Measurements from ENCODE around the gene ALLC. TPM values are rescaled to one million over a fixed set of nuclear protein-coding genes. Genes with fewer than 3 reads are reported as not detected.

Gene ALLC
- total and polyA plus RNA-seq, 2 donors (not counting 1 experiment from before 2014, with no cell fraction given), result not detected

DNA sequence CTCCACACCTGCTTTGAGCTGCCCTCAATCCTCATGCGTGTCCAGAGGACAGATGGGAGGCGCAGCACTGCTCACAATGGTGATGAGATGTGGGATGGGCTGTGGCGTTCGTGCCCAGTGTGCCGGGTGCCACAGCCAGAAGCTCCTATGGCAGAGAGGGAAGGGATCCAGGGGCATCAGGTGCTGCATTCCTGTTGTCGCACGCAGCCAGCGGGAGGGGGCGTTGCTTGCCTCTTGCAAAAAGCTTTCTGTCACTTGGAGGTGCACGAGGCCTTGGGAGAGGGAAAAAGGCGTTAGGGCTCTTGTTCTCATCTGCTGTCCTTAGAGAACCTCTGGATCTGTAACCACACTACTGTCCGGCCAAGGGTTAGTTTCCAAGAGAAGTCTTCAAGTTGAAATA lies 29.2 kb upstream of the ALLC start:
- Histone ChIP-seq H3K36me3 (replicated peaks in 1 of 2; ENCODE audit: control extremely low read depth in 1 of 2, control insufficient read depth in 1 of 2, extremely low read depth in 1 of 2, insufficient read depth in 2 of 2, low read length in 1 of 2) (no peaks in the 10 kb centered on the region), H3K4me3 (ENCODE audit: control extremely low read depth in 1 of 5, extremely low read depth in 1 of 5, insufficient read depth in 1 of 5, low read depth in 2 of 5, low read length in 4 of 5) (no peak overlapping the region), H3K27me3 (replicated peaks in 1 of 4; ENCODE audit: control extremely low read depth in 1 of 4, control insufficient read depth in 3 of 4, insufficient read depth in 4 of 4, low read length in 3 of 4) (peaks cover 0 to 5% (median 0%) of the 10 kb centered on the region in 4 experiments), H3K27ac (ENCODE audit: low read length in 2 of 2) (no peak overlapping the region), H3K9me3 (ENCODE audit: control extremely low read depth in 1 of 3, control insufficient read depth in 2 of 3, insufficient read depth in 1 of 3, low read length in 2 of 3) (peaks cover 0 to 6% (median 0%) of the 10 kb centered on the region in 3 donors), H3K9ac (ENCODE audit: low read length) (no peak overlapping the region), H3K79me2 (ENCODE audit: control insufficient read depth, insufficient read depth, low read length) (no peaks in the 10 kb centered on the region), H2AFZ (ENCODE audit: insufficient read depth, low read depth, low read length, poor library complexity, severe bottlenecking) (no peak overlapping the region), H3K4me1 (ENCODE audit: control insufficient read depth in 2 of 2, insufficient read depth in 2 of 2, low read length in 2 of 2) (no peaks in the 10 kb centered on the region), H3K4me2 (replicated peaks; ENCODE audit: low read depth, low read length, poor library complexity, severe bottlenecking) (no peak overlapping the region), H4K20me1 (ENCODE audit: control insufficient read depth, insufficient read depth, low read length, poor library complexity, severe bottlenecking) (no peaks in the 10 kb centered on the region)
- ATAC-seq (ENCODE audit: low read depth), result no peak
- CTCF ChIA-PET, result interaction anchor here (1.2 kb wide), 1 partner anchor 23 kb away, joined by 3 read pairs; no protein-coding TSS in a partner anchor
- Mint-ChIP-seq H3K27me3 (peaks cover 6% of the 10 kb centered on the region), H3K9me3 (ENCODE audit: insufficient read depth) (no peaks in the 10 kb centered on the region), H3K27ac (no peak overlapping the region), H3K4me3 (no peak overlapping the region), H3K4me1 (no peaks in the 10 kb centered on the region)
- intact Hi-C loops (cut with micrococcal nuclease), result no loop called here
- POLR2A ChIA-PET, result interaction anchor here (0.6 kb wide), 1 partner anchor 54 kb away, joined by 6 read pairs; no protein-coding TSS in a partner anchor
- WGBS (ENCODE audit: insufficient coverage), result 59% methylated on average over 11 of the region's 12 CpGs
- DNase-seq, result no peak
- TF ChIP-seq, protein P1, sequence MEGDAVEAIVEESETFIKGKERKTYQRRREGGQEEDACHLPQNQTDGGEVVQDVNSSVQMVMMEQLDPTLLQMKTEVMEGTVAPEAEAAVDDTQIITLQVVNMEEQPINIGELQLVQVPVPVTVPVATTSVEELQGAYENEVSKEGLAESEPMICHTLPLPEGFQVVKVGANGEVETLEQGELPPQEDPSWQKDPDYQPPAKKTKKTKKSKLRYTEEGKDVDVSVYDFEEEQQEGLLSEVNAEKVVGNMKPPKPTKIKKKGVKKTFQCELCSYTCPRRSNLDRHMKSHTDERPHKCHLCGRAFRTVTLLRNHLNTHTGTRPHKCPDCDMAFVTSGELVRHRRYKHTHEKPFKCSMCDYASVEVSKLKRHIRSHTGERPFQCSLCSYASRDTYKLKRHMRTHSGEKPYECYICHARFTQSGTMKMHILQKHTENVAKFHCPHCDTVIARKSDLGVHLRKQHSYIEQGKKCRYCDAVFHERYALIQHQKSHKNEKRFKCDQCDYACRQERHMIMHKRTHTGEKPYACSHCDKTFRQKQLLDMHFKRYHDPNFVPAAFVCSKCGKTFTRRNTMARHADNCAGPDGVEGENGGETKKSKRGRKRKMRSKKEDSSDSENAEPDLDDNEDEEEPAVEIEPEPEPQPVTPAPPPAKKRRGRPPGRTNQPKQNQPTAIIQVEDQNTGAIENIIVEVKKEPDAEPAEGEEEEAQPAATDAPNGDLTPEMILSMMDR (IDR thresholded peaks at IDR 0.05), result no peak
- no peak for TF ChIP-seq EZH2 (IDR thresholded peaks at IDR 0.05; ENCODE audit: borderline replicate concordance, insufficient read depth, low read depth, low read length, poor library complexity, severe bottlenecking)

DNA sequence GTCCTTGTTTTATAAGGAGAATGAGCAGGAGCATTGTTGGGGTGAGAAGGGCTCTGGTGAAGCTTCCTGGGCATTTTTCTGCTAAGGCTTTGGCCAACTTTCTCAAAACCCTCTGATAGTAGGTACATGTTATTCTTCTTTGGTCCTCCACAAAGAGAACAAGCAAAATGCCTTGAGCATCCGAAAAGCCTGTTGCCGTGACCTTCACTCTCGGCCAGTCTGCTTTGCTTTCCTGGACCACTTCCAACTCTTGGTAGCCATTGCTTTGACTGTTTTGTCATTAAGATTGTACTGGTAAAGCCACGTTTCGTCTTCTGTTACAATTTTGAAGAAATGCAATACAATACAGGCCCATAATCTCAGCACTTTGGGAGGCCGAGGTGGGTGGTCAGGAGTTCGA lies 27.4 kb upstream of the ALLC start:
- Histone ChIP-seq H3K4me3 (ENCODE audit: control extremely low read depth in 1 of 5, extremely low read depth in 1 of 5, insufficient read depth in 1 of 5, low read depth in 2 of 5, low read length in 4 of 5) (no peak overlapping the region), H4K20me1 (ENCODE audit: control insufficient read depth, insufficient read depth, low read length, poor library complexity, severe bottlenecking) (no peaks in the 10 kb centered on the region), H3K4me1 (ENCODE audit: control insufficient read depth in 2 of 2, insufficient read depth in 2 of 2, low read length in 2 of 2) (no peaks in the 10 kb centered on the region), H3K27ac (ENCODE audit: low read length in 2 of 2) (no peak overlapping the region), H3K27me3 (replicated peaks in 1 of 4; ENCODE audit: control extremely low read depth in 1 of 4, control insufficient read depth in 3 of 4, insufficient read depth in 4 of 4, low read length in 3 of 4) (no peaks in the 10 kb centered on the region), H2AFZ (ENCODE audit: insufficient read depth, low read depth, low read length, poor library complexity, severe bottlenecking) (no peak overlapping the region), H3K79me2 (ENCODE audit: control insufficient read depth, insufficient read depth, low read length) (no peaks in the 10 kb centered on the region), H3K36me3 (replicated peaks in 1 of 2; ENCODE audit: control extremely low read depth in 1 of 2, control insufficient read depth in 1 of 2, extremely low read depth in 1 of 2, insufficient read depth in 2 of 2, low read length in 1 of 2) (no peaks in the 10 kb centered on the region), H3K9me3 (ENCODE audit: control extremely low read depth in 1 of 3, control insufficient read depth in 2 of 3, insufficient read depth in 1 of 3, low read length in 2 of 3) (peaks cover 0 to 3% (median 0%) of the 10 kb centered on the region in 3 donors), H3K4me2 (replicated peaks; ENCODE audit: low read depth, low read length, poor library complexity, severe bottlenecking) (no peak overlapping the region), H3K9ac (ENCODE audit: low read length) (no peak overlapping the region)
- Mint-ChIP-seq H3K27ac (no peak overlapping the region), H3K4me3 (no peak overlapping the region), H3K27me3 (peaks cover 7% of the 10 kb centered on the region), H3K9me3 (ENCODE audit: insufficient read depth) (no peaks in the 10 kb centered on the region), H3K4me1 (no peaks in the 10 kb centered on the region)
- CTCF ChIA-PET, result no interaction called here
- DNase-seq (no peak), ATAC-seq (ENCODE audit: low read depth) (no peak)
- POLR2A ChIA-PET, result no interaction called here
- TF ChIP-seq, protein P1 (IDR thresholded peaks at IDR 0.05), result no peak
- no peak for TF ChIP-seq EZH2 (IDR thresholded peaks at IDR 0.05; ENCODE audit: borderline replicate concordance, insufficient read depth, low read depth, low read length, poor library complexity, severe bottlenecking)
- intact Hi-C loops (cut with micrococcal nuclease), result no loop called here
- 100% methylated on average over 1 of the region's 7 CpGs for WGBS (ENCODE audit: insufficient coverage)
